Measurements from ENCODE around the gene CDK18.

Gene CDK18

GRCh38 chr1:205528446-205528886 is 24.0 kb downstream of the CDK18 start:
- 50% methylated on average over 9 of the region's 9 CpGs for WGBS

GRCh38 chr1:205528887-205529825 is 24.7 kb downstream of the CDK18 start:
- Histone ChIP-seq H2BK5ac (ENCODE audit: low read depth, low read length, poor library complexity, severe bottlenecking) (no peak overlapping the region), H3K27ac (ENCODE audit: low read length, poor library complexity, severe bottlenecking) (no peak overlapping the region), H3K4ac (ENCODE audit: low read depth in 1 of 2, low read length in 2 of 2) (no peak overlapping the region), H3K14ac (ENCODE audit: low read length in 2 of 2) (no peak overlapping the region), H2AK5ac (ENCODE audit: low read length, severe bottlenecking) (no peak overlapping the region), H3K9me3 (ENCODE audit: control insufficient read depth, low read length) (no peaks in the 10 kb centered on the region), H3K9ac (ENCODE audit: low read length) (peak overlapping the region; percentile 48), H3K36me3 (ENCODE audit: control insufficient read depth in 1 of 2, insufficient read depth in 2 of 2, low read depth in 1 of 2, low read length in 2 of 2) (no peaks in the 10 kb centered on the region), H2BK12ac (ENCODE audit: low read length in 2 of 2) (peak overlapping the region in 1 of 2 experiments; percentile 21), H4K8ac (ENCODE audit: low read length) (no peak overlapping the region), H3K27me3 (ENCODE audit: control insufficient read depth in 1 of 2, insufficient read depth in 1 of 2, low read length in 2 of 2) (peaks cover 56 to 73% of the 10 kb centered on the region in 2 experiments), H2BK120ac (ENCODE audit: low read depth, low read length) (no peak overlapping the region), H3K23ac (ENCODE audit: low read length in 2 of 2) (no peak overlapping the region), H3K79me1 (replicated peaks; ENCODE audit: low read length, poor library complexity, severe bottlenecking) (no peaks in the 10 kb centered on the region), H2AFZ (ENCODE audit: low read depth, low read length) (peak overlapping the region; percentile 43), H3K4me3 (ENCODE audit: insufficient read depth in 1 of 2, low read depth in 1 of 2, low read length in 2 of 2) (peak overlapping the region in 1 of 2 experiments; percentile 70), H3K18ac (ENCODE audit: low read depth in 1 of 2, low read length in 2 of 2) (no peak overlapping the region), H4K91ac (ENCODE audit: low read length) (peak overlapping the region; percentile 40), H3K4me2 (ENCODE audit: low read length, poor library complexity, severe bottlenecking) (no peak overlapping the region), H2BK15ac (ENCODE audit: low read depth, poor library complexity, severe bottlenecking) (no peak overlapping the region), H3K4me1 (ENCODE audit: control insufficient read depth, insufficient read depth, low read depth, low read length) (peaks cover 8% of the 10 kb centered on the region)
- DNase-seq: peak; percentile 61
- 46% methylated on average over 52 of the region's 53 CpGs for WGBS

More at GRCh38 chr1:205528446-205528886, 24.0 kb downstream of the CDK18 start:
- DNase-seq: no peak
- Histone ChIP-seq H4K8ac (ENCODE audit: low read length) (no peak overlapping the region), H3K4ac (ENCODE audit: low read depth in 1 of 2, low read length in 2 of 2) (no peak overlapping the region), H3K23ac (ENCODE audit: low read length in 2 of 2) (no peak overlapping the region), H2BK120ac (ENCODE audit: low read depth, low read length) (no peak overlapping the region), H3K36me3 (ENCODE audit: control insufficient read depth in 1 of 2, insufficient read depth in 2 of 2, low read depth in 1 of 2, low read length in 2 of 2) (no peaks in the 10 kb centered on the region), H2AFZ (ENCODE audit: low read depth, low read length) (no peak overlapping the region), H3K79me1 (replicated peaks; ENCODE audit: low read length, poor library complexity, severe bottlenecking) (no peaks in the 10 kb centered on the region), H2BK5ac (ENCODE audit: low read depth, low read length, poor library complexity, severe bottlenecking) (no peak overlapping the region), H3K4me2 (ENCODE audit: low read length, poor library complexity, severe bottlenecking) (no peak overlapping the region), H3K9me3 (ENCODE audit: control insufficient read depth, low read length) (no peaks in the 10 kb centered on the region), H3K27ac (ENCODE audit: low read length, poor library complexity, severe bottlenecking) (no peak overlapping the region), H3K27me3 (ENCODE audit: control insufficient read depth in 1 of 2, insufficient read depth in 1 of 2, low read length in 2 of 2) (peaks cover 55 to 80% of the 10 kb centered on the region in 2 experiments), H3K9ac (ENCODE audit: low read length) (no peak overlapping the region), H2AK5ac (ENCODE audit: low read length, severe bottlenecking) (no peak overlapping the region), H3K18ac (ENCODE audit: low read depth in 1 of 2, low read length in 2 of 2) (no peak overlapping the region), H3K4me1 (ENCODE audit: control insufficient read depth, insufficient read depth, low read depth, low read length) (peaks cover 8% of the 10 kb centered on the region), H2BK12ac (ENCODE audit: low read length in 2 of 2) (no peak overlapping the region), H3K4me3 (ENCODE audit: insufficient read depth in 1 of 2, low read depth in 1 of 2, low read length in 2 of 2) (peak overlapping the region in 1 of 2 experiments; percentile 70), H4K91ac (ENCODE audit: low read length) (no peak overlapping the region), H3K14ac (ENCODE audit: low read length in 2 of 2) (no peak overlapping the region), H2BK15ac (ENCODE audit: low read depth, poor library complexity, severe bottlenecking) (no peak overlapping the region)

GRCh38 chr1:205530116-205530515 is 25.6 kb downstream of the CDK18 start:
- Histone ChIP-seq H2BK5ac (ENCODE audit: low read depth, low read length, poor library complexity, severe bottlenecking) (no peak overlapping the region), H2BK15ac (ENCODE audit: low read depth, poor library complexity, severe bottlenecking) (no peak overlapping the region), H3K79me1 (replicated peaks; ENCODE audit: low read length, poor library complexity, severe bottlenecking) (no peaks in the 10 kb centered on the region), H2AFZ (ENCODE audit: low read depth, low read length) (no peak overlapping the region), H3K9me3 (ENCODE audit: control insufficient read depth, low read length) (no peaks in the 10 kb centered on the region), H3K18ac (ENCODE audit: low read depth in 1 of 2, low read length in 2 of 2) (no peak overlapping the region), H3K4ac (ENCODE audit: low read depth in 1 of 2, low read length in 2 of 2) (no peak overlapping the region), H3K9ac (ENCODE audit: low read length) (no peak overlapping the region), H3K14ac (ENCODE audit: low read length in 2 of 2) (no peak overlapping the region), H3K23ac (ENCODE audit: low read length in 2 of 2) (no peak overlapping the region), H2BK12ac (ENCODE audit: low read length in 2 of 2) (no peak overlapping the region), H2AK5ac (ENCODE audit: low read length, severe bottlenecking) (no peak overlapping the region), H3K4me2 (ENCODE audit: low read length, poor library complexity, severe bottlenecking) (no peak overlapping the region), H3K4me3 (ENCODE audit: insufficient read depth in 1 of 2, low read depth in 1 of 2, low read length in 2 of 2) (no peak overlapping the region), H3K4me1 (ENCODE audit: control insufficient read depth, insufficient read depth, low read depth, low read length) (peaks cover 8% of the 10 kb centered on the region), H4K8ac (ENCODE audit: low read length) (no peak overlapping the region), H4K91ac (ENCODE audit: low read length) (no peak overlapping the region), H2BK120ac (ENCODE audit: low read depth, low read length) (no peak overlapping the region), H3K27me3 (ENCODE audit: control insufficient read depth in 1 of 2, insufficient read depth in 1 of 2, low read length in 2 of 2) (peaks cover 65 to 66% of the 10 kb centered on the region in 2 experiments), H3K36me3 (ENCODE audit: control insufficient read depth in 1 of 2, insufficient read depth in 2 of 2, low read depth in 1 of 2, low read length in 2 of 2) (no peaks in the 10 kb centered on the region), H3K27ac (ENCODE audit: low read length, poor library complexity, severe bottlenecking) (no peak overlapping the region)
- 88% methylated on average over 6 of the region's 6 CpGs for WGBS
- no peak for DNase-seq

GRCh38 chr1:205531191-205532025 is 26.9 kb downstream of the CDK18 start:
- Histone ChIP-seq H2BK120ac (ENCODE audit: low read depth, low read length) (no peak overlapping the region), H3K27ac (ENCODE audit: low read length, poor library complexity, severe bottlenecking) (no peak overlapping the region), H3K23ac (ENCODE audit: low read length in 2 of 2) (peak overlapping the region in 1 of 2 experiments; percentile 15), H3K9me3 (ENCODE audit: control insufficient read depth, low read length) (no peaks in the 10 kb centered on the region), H3K4me2 (ENCODE audit: low read length, poor library complexity, severe bottlenecking) (no peak overlapping the region), H3K4ac (ENCODE audit: low read depth in 1 of 2, low read length in 2 of 2) (no peak overlapping the region), H2BK5ac (ENCODE audit: low read depth, low read length, poor library complexity, severe bottlenecking) (no peak overlapping the region), H3K9ac (ENCODE audit: low read length) (no peak overlapping the region), H3K4me1 (ENCODE audit: control insufficient read depth, insufficient read depth, low read depth, low read length) (peaks cover 8% of the 10 kb centered on the region), H2BK15ac (ENCODE audit: low read depth, poor library complexity, severe bottlenecking) (no peak overlapping the region), H3K36me3 (ENCODE audit: control insufficient read depth in 1 of 2, insufficient read depth in 2 of 2, low read depth in 1 of 2, low read length in 2 of 2) (no peaks in the 10 kb centered on the region), H2AK5ac (ENCODE audit: low read length, severe bottlenecking) (no peak overlapping the region), H3K4me3 (ENCODE audit: insufficient read depth in 1 of 2, low read depth in 1 of 2, low read length in 2 of 2) (no peak overlapping the region), H4K8ac (ENCODE audit: low read length) (no peak overlapping the region), H3K27me3 (ENCODE audit: control insufficient read depth in 1 of 2, insufficient read depth in 1 of 2, low read length in 2 of 2) (peaks cover 53 to 62% of the 10 kb centered on the region in 2 experiments), H2BK12ac (ENCODE audit: low read length in 2 of 2) (no peak overlapping the region), H2AFZ (ENCODE audit: low read depth, low read length) (no peak overlapping the region), H3K14ac (ENCODE audit: low read length in 2 of 2) (no peak overlapping the region), H3K79me1 (replicated peaks; ENCODE audit: low read length, poor library complexity, severe bottlenecking) (no peaks in the 10 kb centered on the region), H3K18ac (ENCODE audit: low read depth in 1 of 2, low read length in 2 of 2) (no peak overlapping the region), H4K91ac (ENCODE audit: low read length) (no peak overlapping the region)
- no peak for DNase-seq
- whole genome bisulfite sequencing: 82% methylated on average over 20 of the region's 20 CpGs
